Liver (tissue), 9 donors: Measurements from ENCODE around the gene JAM3. TPM values are rescaled to one million over a fixed set of nuclear protein-coding genes. Genes with fewer than 3 reads are reported as not detected.

Source experiments
- DNase-seq: peaks from one replicate; pipeline ENCODE4 v3.0.0-alpha.2; 2017; ENCODE audit warnings: low spot score
- H3K27ac ChIP-seq, 2 donors: one replicate each; pipeline ENCODE4 v1.7.0; 2013; ENCODE audit warnings: inconsistent platforms in 2 of 2, low read length in 2 of 2, control low read depth in 1 of 2, low read depth in 1 of 2, mild to moderate bottlenecking in 1 of 2
- H3K27me3 ChIP-seq, 4 donors: one replicate each; pipeline versions ENCODE4 v1.6.1 to v1.7.0; 2013; ENCODE audit warnings: low read length in 3 of 4, inconsistent platforms in 1 of 4, mild to moderate bottlenecking in 1 of 4, moderate library complexity in 1 of 4; ENCODE audit not compliant: control insufficient read depth in 4 of 4, insufficient read depth in 4 of 4
- H3K36me3 ChIP-seq, 4 donors: one replicate each; pipeline versions ENCODE4 v1.6.1 to v1.7.0; 2013; ENCODE audit warnings: low read length in 3 of 4, mild to moderate bottlenecking in 3 of 4, low read depth in 1 of 4, moderate library complexity in 1 of 4; ENCODE audit not compliant: control insufficient read depth in 4 of 4, insufficient read depth in 3 of 4
- H3K4me1 ChIP-seq, 4 donors: one replicate each; pipeline versions ENCODE4 v1.6.1 to v1.7.0; 2013; ENCODE audit warnings: low read length in 3 of 4, mild to moderate bottlenecking in 3 of 4, moderate library complexity in 1 of 4; ENCODE audit not compliant: control insufficient read depth in 4 of 4, insufficient read depth in 4 of 4
- H3K4me3 ChIP-seq, 3 donors: one replicate each; pipeline versions ENCODE4 v1.6.1 to v1.7.0; 2013; ENCODE audit warnings: low read length in 3 of 3, control low read depth in 1 of 3, low read depth in 1 of 3, mild to moderate bottlenecking in 1 of 3
- H3K9ac ChIP-seq, 2 donors: one replicate each; pipeline ENCODE4 v1.7.0; 2013; ENCODE audit warnings: low read length in 2 of 2, mild to moderate bottlenecking in 2 of 2, moderate library complexity in 2 of 2, control low read depth in 1 of 2, low read depth in 1 of 2
- H3K9me3 ChIP-seq, 4 donors: one replicate each; pipeline versions ENCODE4 v1.6.1 to v1.7.0; 2013; ENCODE audit warnings: low read length in 3 of 4; ENCODE audit not compliant: control insufficient read depth in 4 of 4
- ATF3 ChIP-seq: IDR thresholded peaks from 2 replicates; pipeline ENCODE4 v1.6.1; 2016; ENCODE audit warnings: antibody characterized with exemption
- EGR1 ChIP-seq, 2 donors: IDR thresholded peaks; 2 replicates each; pipeline ENCODE4 v1.6.1; 2016 to 2018; ENCODE audit warnings: antibody characterized with exemption in 2 of 2, low read depth in 2 of 2
- FOXA1 ChIP-seq: IDR thresholded peaks from 2 replicates; pipeline ENCODE4 v1.6.1; 2016; ENCODE audit warnings: antibody characterized with exemption
- GABPA ChIP-seq, 2 donors: IDR thresholded peaks in 1 of 2; conservative IDR thresholded peaks in 1 of 2; 2 replicates each; pipeline ENCODE4 v1.6.1; 2016; ENCODE audit warnings: antibody characterized with exemption in 2 of 2, mild to moderate bottlenecking in 1 of 2, moderate library complexity in 1 of 2
- HNF4A ChIP-seq, 2 donors: conservative IDR thresholded peaks; 2 replicates each; pipeline ENCODE4 v1.6.1; 2016; ENCODE audit warnings: antibody characterized with exemption in 2 of 2, mild to moderate bottlenecking in 2 of 2
- HNF4G ChIP-seq: IDR thresholded peaks from 2 replicates; pipeline ENCODE4 v1.6.1; 2016; ENCODE audit warnings: antibody characterized with exemption
- JUND ChIP-seq, 2 donors: IDR thresholded peaks; 2 replicates each; pipeline ENCODE4 v1.6.1; 2016; ENCODE audit warnings: antibody characterized with exemption in 2 of 2
- NR2F2 ChIP-seq: IDR thresholded peaks from 2 replicates; pipeline ENCODE4 v1.6.1; 2016; ENCODE audit warnings: antibody characterized with exemption
- RAD21 ChIP-seq, 2 donors: IDR thresholded peaks; 2 replicates each; pipeline ENCODE4 v1.6.1; 2016; ENCODE audit warnings: antibody characterized with exemption in 2 of 2, mild to moderate bottlenecking in 2 of 2
- REST ChIP-seq: IDR thresholded peaks from 2 replicates; pipeline ENCODE4 v1.6.1; 2016; ENCODE audit warnings: antibody characterized with exemption, mild to moderate bottlenecking
- RXRA ChIP-seq, 2 donors: IDR thresholded peaks; 2 replicates each; pipeline ENCODE4 v1.6.1; 2017 to 2018; ENCODE audit warnings: antibody characterized with exemption in 2 of 2, mild to moderate bottlenecking in 1 of 2
- SP1 ChIP-seq: IDR thresholded peaks from 2 replicates; pipeline ENCODE4 v1.6.1; 2018; ENCODE audit warnings: antibody characterized with exemption, mild to moderate bottlenecking
- TAF1 ChIP-seq: conservative IDR thresholded peaks from 2 replicates; pipeline ENCODE4 v1.6.1; 2016; ENCODE audit warnings: antibody characterized with exemption, mild to moderate bottlenecking
- YY1 ChIP-seq: IDR thresholded peaks from 2 replicates; pipeline ENCODE4 v1.6.1; 2016; ENCODE audit warnings: antibody characterized with exemption, mild to moderate bottlenecking
- ZBTB33 ChIP-seq: IDR thresholded peaks from 2 replicates; pipeline ENCODE4 v1.6.1; 2016; ENCODE audit warnings: antibody characterized with exemption
- WGBS: extraction: QIAGEN DNeasy Blood & Tissue Kit; methylation state at CpG from one replicate; pipeline ENCODE4 v1.1.7; 2013; 5-methylcytosine and 5-hydroxymethylcytosine counted together
- polyA plus RNA-seq, 2 donors: library from polyadenylated mRNA; stranded (reverse) in 1 of 2; unstranded in 1 of 2; fragments of 200-250 nt in 1 of 2; fragments of >200 nt in 1 of 2; fragmentation: Nextera tagmentation in 1 of 2; extraction: Ambion mirVana in 1 of 2; gene quantifications; one replicate each; pipeline versions ENCODE4 v1.2.1 to v1.2.3, GENCODE V29; 2013 to 2015
- total RNA-seq, 2 donors: library from RNA; depleted of rRNA; stranded (reverse); fragments of >200 nt; gene quantifications; one replicate each; pipeline ENCODE4 v1.2.3, GENCODE V29; 2014
- donor health status: healthy.
- donor health status: healthy.
- donor health status: healthy.
- donor health status: healthy.
- donor health status: healthy.

Gene JAM3
- total and polyA plus RNA-seq, 4 donors: 1.6 to 4.3 (median 2.1) TPM

GRCh38 chr11:134033696-134034491, 35.0 kb upstream of the JAM3 start:
- Histone ChIP-seq H3K4me3 (no peak overlapping the region), H3K9me3 (no peaks in the 10 kb centered on the region), H3K4me1 (peaks cover 2 to 7% (median 5%) of the 10 kb centered on the region in 4 donors), H3K27ac (no peak overlapping the region), H3K27me3 (no peaks in the 10 kb centered on the region), H3K36me3 (no peaks in the 10 kb centered on the region), H3K9ac (no peak overlapping the region)
- DNase-seq: peak; percentile 41
- TF ChIP-seq ZBTB33 (no peak), JUND (IDR thresholded peaks at IDR 0.05) (peak; percentile 37 to 60)
- 14% methylated on average over 17 of the region's 17 CpGs for WGBS

GRCh38 chr11:134034496-134035381, 34.1 kb upstream of the JAM3 start:
- Histone ChIP-seq H3K36me3 (no peaks in the 10 kb centered on the region), H3K27me3 (no peaks in the 10 kb centered on the region), H3K9me3 (no peaks in the 10 kb centered on the region), H3K27ac (no peak overlapping the region), H3K4me3 (no peak overlapping the region), H3K9ac (no peak overlapping the region), H3K4me1 (peaks cover 2 to 7% (median 5%) of the 10 kb centered on the region in 4 donors)
- no peak for TF ChIP-seq YY1
- TF ChIP-seq JUND (IDR thresholded peaks at IDR 0.05): no peak
- TF ChIP-seq EGR1 (IDR thresholded peaks at IDR 0.05; ENCODE audit: low read depth in 2 of 2): no peak
- TF ChIP-seq ZBTB33: no peak
- TF ChIP-seq GABPA (IDR thresholded peaks at IDR 0.05 in 1 of 2, conservative IDR thresholded peaks at IDR 0.05 in 1 of 2): no peak
- no peak for TF ChIP-seq RAD21 (IDR thresholded peaks at IDR 0.05)
- no peak for TF ChIP-seq SP1
- no peak for TF ChIP-seq HNF4G
- no peak for TF ChIP-seq REST
- no peak for TF ChIP-seq ATF3
- no peak for TF ChIP-seq HNF4A (conservative IDR thresholded peaks at IDR 0.05)
- no peak for TF ChIP-seq NR2F2
- no peak for TF ChIP-seq RXRA (IDR thresholded peaks at IDR 0.05)
- TF ChIP-seq TAF1: no peak
- no peak for TF ChIP-seq FOXA1
- DNase-seq: no peak
- WGBS: 86% methylated on average over 15 of the region's 15 CpGs
